Stimulated activated CD8-positive, alpha-beta memory T cell treated with anti-CD3 and anti-CD28 coated beads, Interleukin-15, amount 100 ng/mL, for 1 hour (primary cell): ENCODE measurements around the gene RAET1G.
"Not testable (repeated sequence)": the region's sequence is repeated elsewhere in the genome, so short reads cannot be mapped to it uniquely, and the experiment has no call there.

Experiments
- DNase-seq: peaks from one replicate; pipeline ENCODE4 v3.0.0-alpha.2; 2020; ENCODE audit warnings: low read depth

The RAET1G gene

GRCh38 chr6:149913540-149914240 is 9.2 kb downstream of the RAET1G start:
- DNase-seq = no peak

GRCh38 chr6:149913085-149913484 is 9.8 kb downstream of the RAET1G start:
- no peak for DNase-seq

GRCh38 chr6:149912680-149913079 is 10.2 kb downstream of the RAET1G start:
- not testable (repeated sequence) for DNase-seq

- no peak for DNase-seq
Measured at GRCh38 chr6:149910721-149911151, 12.2 kb downstream of the RAET1G start.

GRCh38 chr6:149909701-149910470 is 13.0 kb downstream of the RAET1G start:
- DNase-seq = no peak

GRCh38 chr6:149908480-149908879 is 14.4 kb downstream of the RAET1G start:
- not testable (repeated sequence) for DNase-seq

- no peak for DNase-seq
Measured at GRCh38 chr6:149907317-149907716, 15.6 kb downstream of the RAET1G start.

- no peak for DNase-seq
Measured at GRCh38 chr6:149906405-149906804, 16.5 kb downstream of the RAET1G start.

GRCh38 chr6:149905911-149906371 is 17.0 kb downstream of the RAET1G start:
- no peak for DNase-seq

GRCh38 chr6:149905371-149905910 is 17.5 kb downstream of the RAET1G start:
- no peak for DNase-seq

- DNase-seq = no peak
Measured at GRCh38 chr6:149904661-149905370, 18.1 kb downstream of the RAET1G start.

- DNase-seq = no peak
Measured at GRCh38 chr6:149903938-149904611, 18.8 kb downstream of the RAET1G start.

- no peak for DNase-seq
Measured at GRCh38 chr6:149901444-149902140, 21.3 kb downstream of the RAET1G start.

GRCh38 chr6:149900620-149901443 is 22.1 kb downstream of the RAET1G start:
- no peak for DNase-seq

GRCh38 chr6:149899926-149900619 is 22.8 kb downstream of the RAET1G start:
- DNase-seq = no peak

- DNase-seq = no peak
Measured at GRCh38 chr6:149899486-149899885, 23.4 kb downstream of the RAET1G start.

- no peak for DNase-seq
Measured at GRCh38 chr6:149898966-149899365, 24.0 kb downstream of the RAET1G start.

- no peak for DNase-seq
Measured at GRCh38 chr6:149897855-149898744, 24.8 kb downstream of the RAET1G start, which contains the start of gene RAET1E. TSS of gene RAET1E (minus strand) at chr6:149898113. CDS start at chr6:149890901, 7,212 bp downstream.
